GM12878 (cell line): Measurements from ENCODE around the gene PRM1. TPM values are rescaled to one million over a fixed set of nuclear protein-coding genes. Genes with fewer than 3 reads are reported as not detected.

Source experiments
- ATF3 ChIP-seq: IDR thresholded peaks from 2 replicates; pipeline ENCODE4 v1.6.1; 2011; ENCODE audit warnings: low read depth, mild to moderate bottlenecking, low read length, moderate library complexity, borderline replicate concordance; ENCODE audit errors: extremely low read depth
- E2F8 ChIP-seq: fragments of 450-650 bp; IDR thresholded peaks from 2 replicates; pipeline ENCODE4 v1.6.1; 2018; ENCODE audit warnings: mild to moderate bottlenecking, low read depth, moderate library complexity; ENCODE audit not compliant: partially characterized antibody
- E4F1 ChIP-seq: fragments of 450-650 bp; IDR thresholded peaks from 2 replicates; pipeline ENCODE4 v1.6.1; 2018; ENCODE audit warnings: borderline replicate concordance, mild to moderate bottlenecking; ENCODE audit not compliant: partially characterized antibody
- KAT2A ChIP-seq: conservative IDR thresholded peaks from 2 replicates; pipeline ENCODE4 v1.6.1; 2011; ENCODE audit warnings: low read depth, low read length; ENCODE audit not compliant: control insufficient read depth
- NR2C1 ChIP-seq: fragments of 450-650 bp; IDR thresholded peaks from 2 replicates; pipeline ENCODE4 v1.6.1; 2017; ENCODE audit warnings: antibody characterized with exemption, mild to moderate bottlenecking, moderate library complexity
- PKNOX1 ChIP-seq: fragments of 450-650 bp; IDR thresholded peaks from 2 replicates; pipeline ENCODE4 v1.6.1; 2016; ENCODE audit warnings: mild to moderate bottlenecking
- POLR2A ChIP-seq: IDR thresholded peaks from 2 replicates; pipeline ENCODE4 v1.6.1; 2011; ENCODE audit warnings: low read depth, mild to moderate bottlenecking, low read length
- POU2F2 ChIP-seq: IDR thresholded peaks from 3 replicates; pipeline ENCODE4 v1.6.1; 2011; ENCODE audit warnings: low read depth, mild to moderate bottlenecking, low read length, borderline replicate concordance
- SIN3A ChIP-seq: IDR thresholded peaks from 2 replicates; pipeline ENCODE4 v1.6.1; 2012; ENCODE audit warnings: low read depth, low read length, improper control_type of control experiment
- SIX5 ChIP-seq: IDR thresholded peaks from 2 replicates; pipeline ENCODE4 v1.6.1; 2011; ENCODE audit warnings: mild to moderate bottlenecking, low read depth, low read length, moderate library complexity; ENCODE audit not compliant: severe bottlenecking
- SMAD1 ChIP-seq: fragments of 450-650 bp; IDR thresholded peaks from 2 replicates; pipeline ENCODE4 v1.6.1; 2018; ENCODE audit warnings: mild to moderate bottlenecking, low read depth; ENCODE audit not compliant: partially characterized antibody
- SRF ChIP-seq, 2 experiments: IDR thresholded peaks; 2 replicates each; pipeline ENCODE4 v1.6.1; 2011; ENCODE audit warnings: low read depth in 2 of 2, low read length in 2 of 2, mild to moderate bottlenecking in 1 of 2, moderate library complexity in 1 of 2
- polyA plus RNA-seq, 11 experiments: library from polyadenylated mRNA; depleted of rRNA in 4 of 11; unstranded in 6 of 11; stranded (reverse) in 5 of 11; fragments of >200 nt; fragmentation: Nextera tagmentation in 4 of 11; fragmentation: Illumina TruSeq in 1 of 11; extraction: Ambion mirVana in 4 of 11; extraction: Trizol in 1 of 11; gene quantifications; 1 replicate in 1 of 11; 2 replicates in 10 of 11; pipeline versions ENCODE4 v1.2.1 to v1.2.3, GENCODE V29; 2011 to 2016; ENCODE audit warnings: inconsistent platforms in 2 of 11, missing spikeins in 2 of 11, low read depth in 1 of 11
- total RNA-seq, 4 experiments: library from RNA; depleted of rRNA in 3 of 4; stranded (reverse); fragments of >200 nt in 3 of 4; fragmentation: Illumina TruSeq in 1 of 4; extraction: Trizol in 1 of 4; gene quantifications; 2 replicates each; pipeline versions ENCODE4 v1.2.1 to v1.2.3, GENCODE V29; 2013 to 2021
- TF ChIP-seq, protein P1 (sequence below): fragments of 450-650 bp; formaldehyde crosslinking; IDR thresholded peaks from 2 replicates; pipeline ENCODE4 v1.4.0; 2022; ENCODE audit warnings: mild to moderate bottlenecking, moderate library complexity
- TF ChIP-seq, protein P2 (sequence below): fragments of 450-650 bp; IDR thresholded peaks from 2 replicates; pipeline ENCODE4 v1.6.1; 2017; ENCODE audit warnings: mild to moderate bottlenecking, low read depth, inconsistent platforms; ENCODE audit not compliant: poor library complexity, severe bottlenecking
- TF ChIP-seq, protein P3 (sequence below): IDR thresholded peaks from 2 replicates; pipeline ENCODE4 v1.6.1; 2012; ENCODE audit warnings: low read depth, low read length, improper control_type of control experiment

PRM1 gene
- total and polyA plus RNA-seq, 10 of the 15 experiments (the other 5 are each of a cell fraction or from before 2014, with no cell fraction given) = 0.20 TPM; not detected in 9

DNA sequence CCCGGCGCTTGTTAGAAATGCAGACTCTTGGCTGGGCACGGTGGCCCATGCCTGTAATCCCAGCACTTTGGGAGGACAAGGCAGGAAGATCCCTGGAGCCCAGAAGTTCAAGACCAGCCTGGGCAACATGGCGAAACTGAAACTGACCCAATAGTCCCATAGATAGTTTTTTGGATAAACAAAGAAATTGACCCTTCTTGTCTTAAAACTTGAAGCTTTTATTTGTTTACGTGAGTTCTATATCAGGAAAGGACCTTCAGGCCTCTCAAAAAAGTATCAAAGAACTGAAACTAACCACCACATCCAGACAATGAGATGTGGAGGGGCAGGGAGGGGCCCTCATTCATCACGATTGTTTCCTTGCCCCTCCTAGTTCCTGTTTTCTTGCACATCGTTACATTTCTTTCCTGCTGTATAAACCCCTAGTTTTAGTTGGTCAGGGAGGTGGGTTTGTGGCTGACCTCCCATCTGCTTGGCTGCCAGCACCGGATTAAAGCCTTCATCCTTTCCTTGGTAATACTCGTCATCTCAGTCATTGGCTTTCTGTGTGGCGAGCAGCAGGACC lies 29.9 kb upstream of the PRM1 start (continued):
- TF ChIP-seq, protein P1, sequence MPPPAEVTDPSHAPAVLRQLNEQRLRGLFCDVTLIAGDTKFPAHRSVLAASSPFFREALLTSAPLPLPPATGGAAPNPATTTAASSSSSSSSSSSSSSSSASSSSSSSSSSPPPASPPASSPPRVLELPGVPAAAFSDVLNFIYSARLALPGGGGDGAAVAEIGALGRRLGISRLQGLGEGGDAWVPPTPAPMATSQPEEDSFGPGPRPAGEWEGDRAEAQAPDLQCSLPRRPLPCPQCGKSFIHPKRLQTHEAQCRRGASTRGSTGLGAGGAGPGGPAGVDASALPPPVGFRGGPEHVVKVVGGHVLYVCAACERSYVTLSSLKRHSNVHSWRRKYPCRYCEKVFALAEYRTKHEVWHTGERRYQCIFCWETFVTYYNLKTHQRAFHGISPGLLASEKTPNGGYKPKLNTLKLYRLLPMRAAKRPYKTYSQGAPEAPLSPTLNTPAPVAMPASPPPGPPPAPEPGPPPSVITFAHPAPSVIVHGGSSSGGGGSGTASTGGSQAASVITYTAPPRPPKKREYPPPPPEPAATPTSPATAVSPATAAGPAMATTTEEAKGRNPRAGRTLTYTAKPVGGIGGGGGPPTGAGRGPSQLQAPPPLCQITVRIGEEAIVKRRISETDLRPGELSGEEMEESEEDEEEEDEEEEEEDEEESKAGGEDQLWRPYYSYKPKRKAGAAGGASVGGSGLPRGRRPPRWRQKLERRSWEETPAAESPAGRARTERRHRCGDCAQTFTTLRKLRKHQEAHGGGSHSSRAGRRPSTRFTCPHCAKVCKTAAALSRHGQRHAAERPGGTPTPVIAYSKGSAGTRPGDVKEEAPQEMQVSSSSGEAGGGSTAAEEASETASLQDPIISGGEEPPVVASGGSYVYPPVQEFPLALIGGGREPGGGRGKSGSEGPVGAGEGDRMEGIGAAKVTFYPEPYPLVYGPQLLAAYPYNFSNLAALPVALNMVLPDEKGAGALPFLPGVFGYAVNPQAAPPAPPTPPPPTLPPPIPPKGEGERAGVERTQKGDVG (CRISPR knock-in tag) = no peak
- TF ChIP-seq NR2C1 = no peak
- peak; percentile 76; the same call in 2 of the 3 replicates for TF ChIP-seq POU2F2
- no peak for TF ChIP-seq POLR2A
- TF ChIP-seq SRF (IDR thresholded peaks at IDR 0.05; ENCODE audit: low read depth in 2 of 2, low read length in 2 of 2) = no peak
- TF ChIP-seq, protein P2, sequence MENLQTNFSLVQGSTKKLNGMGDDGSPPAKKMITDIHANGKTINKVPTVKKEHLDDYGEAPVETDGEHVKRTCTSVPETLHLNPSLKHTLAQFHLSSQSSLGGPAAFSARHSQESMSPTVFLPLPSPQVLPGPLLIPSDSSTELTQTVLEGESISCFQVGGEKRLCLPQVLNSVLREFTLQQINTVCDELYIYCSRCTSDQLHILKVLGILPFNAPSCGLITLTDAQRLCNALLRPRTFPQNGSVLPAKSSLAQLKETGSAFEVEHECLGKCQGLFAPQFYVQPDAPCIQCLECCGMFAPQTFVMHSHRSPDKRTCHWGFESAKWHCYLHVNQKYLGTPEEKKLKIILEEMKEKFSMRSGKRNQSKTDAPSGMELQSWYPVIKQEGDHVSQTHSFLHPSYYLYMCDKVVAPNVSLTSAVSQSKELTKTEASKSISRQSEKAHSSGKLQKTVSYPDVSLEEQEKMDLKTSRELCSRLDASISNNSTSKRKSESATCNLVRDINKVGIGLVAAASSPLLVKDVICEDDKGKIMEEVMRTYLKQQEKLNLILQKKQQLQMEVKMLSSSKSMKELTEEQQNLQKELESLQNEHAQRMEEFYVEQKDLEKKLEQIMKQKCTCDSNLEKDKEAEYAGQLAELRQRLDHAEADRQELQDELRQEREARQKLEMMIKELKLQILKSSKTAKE = peak; percentile 84
- TF ChIP-seq, protein P3, sequence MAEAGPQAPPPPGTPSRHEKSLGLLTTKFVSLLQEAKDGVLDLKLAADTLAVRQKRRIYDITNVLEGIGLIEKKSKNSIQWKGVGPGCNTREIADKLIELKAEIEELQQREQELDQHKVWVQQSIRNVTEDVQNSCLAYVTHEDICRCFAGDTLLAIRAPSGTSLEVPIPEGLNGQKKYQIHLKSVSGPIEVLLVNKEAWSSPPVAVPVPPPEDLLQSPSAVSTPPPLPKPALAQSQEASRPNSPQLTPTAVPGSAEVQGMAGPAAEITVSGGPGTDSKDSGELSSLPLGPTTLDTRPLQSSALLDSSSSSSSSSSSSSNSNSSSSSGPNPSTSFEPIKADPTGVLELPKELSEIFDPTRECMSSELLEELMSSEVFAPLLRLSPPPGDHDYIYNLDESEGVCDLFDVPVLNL = no peak
- no peak for TF ChIP-seq SIX5
- TF ChIP-seq E4F1 = no peak
- TF ChIP-seq SIN3A = no peak
- TF ChIP-seq KAT2A = no peak
- no peak for TF ChIP-seq ATF3
- TF ChIP-seq PKNOX1 = peak; percentile 55; the same call in 1 of the 2 replicates
- TF ChIP-seq E2F8 = no peak
- TF ChIP-seq SMAD1 = no peak
